ENCODE measurements around the gene AK5.

- TF ChIP-seq CTCF (IDR thresholded peaks at IDR 0.05 in 8 of 11, conservative IDR thresholded peaks at IDR 0.05 in 3 of 11): no peak
- no peak for TF ChIP-seq POLR2A (IDR thresholded peaks at IDR 0.05)
Observed at GRCh38 chr1:77514921-77515776, 233.3 kb downstream of the AK5 start.
